ENCODE measurements around the gene ADGRB3. TPM values are rescaled to one million over a fixed set of nuclear protein-coding genes. Genes with fewer than 3 reads are reported as not detected.

Gene ADGRB3
- total and polyA plus RNA-seq, 10 of the 15 experiments (the other 5 are each of a cell fraction or from before 2014, with no cell fraction given), result 0.03 to 0.06 TPM; not detected in 8

DNA sequence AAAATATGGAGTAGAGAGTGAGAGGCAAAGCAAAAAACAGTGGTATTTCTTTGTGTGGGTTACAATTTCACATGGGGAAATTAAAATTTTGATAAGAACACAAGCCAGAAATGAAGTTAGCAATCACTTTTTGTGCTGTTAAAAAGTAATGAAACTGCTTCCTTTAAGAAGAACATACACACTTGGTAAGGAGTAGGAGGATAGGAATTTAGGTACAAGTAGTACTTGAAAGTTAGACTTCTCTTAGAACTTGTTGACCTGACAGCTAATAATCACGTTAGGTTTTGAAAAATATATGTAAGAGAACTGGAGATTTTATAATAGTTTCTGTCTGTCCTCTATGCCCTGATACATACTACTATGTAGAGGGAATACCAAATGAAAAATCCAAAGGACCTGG, 260.8 kb downstream of the ADGRB3 start:
- 0% methylated on average over 1 of the region's 1 CpG for WGBS (ENCODE audit: insufficient coverage, insufficient replicate concordance, low lambda C conversion rate, missing lambda C conversion rate)
- TF ChIP-seq KAT2A (conservative IDR thresholded peaks at IDR 0.05; ENCODE audit: control insufficient read depth, low read depth, low read length) (no peak), FOS (IDR thresholded peaks at IDR 0.05; ENCODE audit: borderline replicate concordance, extremely low read depth, insufficient read length) (no peak), NFYA (IDR thresholded peaks at IDR 0.05; ENCODE audit: borderline replicate concordance, low read depth, low read length) (no peak), SIN3A (IDR thresholded peaks at IDR 0.05; ENCODE audit: low read depth, low read length) (no peak), SMARCA5 (IDR thresholded peaks at IDR 0.05) (no peak), MLLT1 (IDR thresholded peaks at IDR 0.05) (no peak), BHLHE40 (IDR thresholded peaks at IDR 0.05; ENCODE audit: borderline replicate concordance in 1 of 2, low read depth in 2 of 2, low read length in 1 of 2) (no peak)
- ChIA-PET RAD21 (ENCODE audit: unreplicated experiment) (no interaction called here), CTCF (no interaction called here), POLR2A (no interaction called here), SMC1A (ENCODE audit: uncharacterized antibody, unreplicated experiment) (no interaction called here)
- H4K20me1 ChIP-seq (ENCODE audit: control insufficient read depth, insufficient read depth), result no peaks in the 10 kb centered on the region
- H3K9me3 ChIP-seq (replicated peaks; ENCODE audit: control insufficient read depth, insufficient read depth, low read length), result no peaks in the 10 kb centered on the region
- BruUV-seq (replicated peaks), result no TSS peak
- DNase-seq (ENCODE audit: low read depth, low spot score), result no peak
- no peak overlapping the region for H3K4me3 ChIP-seq
- H3K79me2 ChIP-seq (ENCODE audit: control insufficient read depth, insufficient read depth, low read length), result no peaks in the 10 kb centered on the region
- H3K27ac ChIP-seq (ENCODE audit: control insufficient read depth, insufficient read depth), result no peak overlapping the region
- H2AFZ ChIP-seq (ENCODE audit: control insufficient read depth, low read depth, low read length), result no peak overlapping the region
- no peak for FAIRE-seq
- no peak overlapping the region for H3K9ac ChIP-seq (ENCODE audit: control insufficient read depth, insufficient read depth, low read length)
- H3K4me2 ChIP-seq (ENCODE audit: control insufficient read depth, insufficient read depth), result no peak overlapping the region
- H3K4me1 ChIP-seq (ENCODE audit: control insufficient read depth, insufficient read depth, low read length), result no peaks in the 10 kb centered on the region
- in situ Hi-C loops (cut with MboI) (no loop called here), intact Hi-C loops (cut with micrococcal nuclease; ENCODE audit: unreplicated experiment) (no loop called here)
- no peak for ATAC-seq
- no peaks in the 10 kb centered on the region for H3K36me3 ChIP-seq (ENCODE audit: control insufficient read depth in 2 of 2, insufficient read depth in 2 of 2, low read length in 1 of 2)
- no peaks in the 10 kb centered on the region for H3K27me3 ChIP-seq (replicated peaks in 1 of 2; ENCODE audit: control insufficient read depth in 2 of 2, insufficient read depth in 2 of 2, low read length in 1 of 2)

- FAIRE-seq (no peak), ATAC-seq (no peak), DNase-seq (ENCODE audit: low read depth, low spot score) (no peak)
- in situ Hi-C loops (cut with MboI), result no loop called here
- Histone ChIP-seq H3K27ac (ENCODE audit: control insufficient read depth, insufficient read depth) (no peak overlapping the region), H2AFZ (ENCODE audit: control insufficient read depth, low read depth, low read length) (no peak overlapping the region), H3K4me3 (no peak overlapping the region), H4K20me1 (ENCODE audit: control insufficient read depth, insufficient read depth) (no peaks in the 10 kb centered on the region), H3K4me2 (ENCODE audit: control insufficient read depth, insufficient read depth) (no peak overlapping the region), H3K79me2 (ENCODE audit: control insufficient read depth, insufficient read depth, low read length) (no peaks in the 10 kb centered on the region), H3K4me1 (ENCODE audit: control insufficient read depth, insufficient read depth, low read length) (no peaks in the 10 kb centered on the region), H3K27me3 (replicated peaks in 1 of 2; ENCODE audit: control insufficient read depth in 2 of 2, insufficient read depth in 2 of 2, low read length in 1 of 2) (no peaks in the 10 kb centered on the region), H3K9ac (ENCODE audit: control insufficient read depth, insufficient read depth, low read length) (no peak overlapping the region), H3K9me3 (replicated peaks; ENCODE audit: control insufficient read depth, insufficient read depth, low read length) (no peaks in the 10 kb centered on the region), H3K36me3 (ENCODE audit: control insufficient read depth in 2 of 2, insufficient read depth in 2 of 2, low read length in 1 of 2) (no peaks in the 10 kb centered on the region)
- ChIA-PET CTCF (no interaction called here), SMC1A (ENCODE audit: uncharacterized antibody, unreplicated experiment) (interaction anchor here (0.7 kb wide), 1 partner anchor 441 kb away, joined by 3 read pairs; no protein-coding TSS in a partner anchor), POLR2A (no interaction called here), RAD21 (ENCODE audit: unreplicated experiment) (no interaction called here)
- 36% methylated on average over 1 of the region's 1 CpG for WGBS (ENCODE audit: insufficient coverage, insufficient replicate concordance, low lambda C conversion rate, missing lambda C conversion rate)
- BruUV-seq (replicated peaks), result no TSS peak
- intact Hi-C loops (cut with micrococcal nuclease; ENCODE audit: unreplicated experiment), result no loop called here
- TF ChIP-seq RCOR1 (conservative IDR thresholded peaks at IDR 0.05; ENCODE audit: low read depth, low read length) (no peak), NR2C1 (IDR thresholded peaks at IDR 0.05) (no peak), RELA (IDR thresholded peaks at IDR 0.05; ENCODE audit: borderline replicate concordance, partially characterized antibody) (no peak), ZNF622 (IDR thresholded peaks at IDR 0.05) (no peak), ZNF274 (IDR thresholded peaks at IDR 0.05; ENCODE audit: insufficient read depth, insufficient read length) (no peak), SIN3A (IDR thresholded peaks at IDR 0.05; ENCODE audit: low read depth, low read length) (no peak), HDGF (IDR thresholded peaks at IDR 0.05) (no peak), YBX1 (IDR thresholded peaks at IDR 0.05) (no peak), JUND (IDR thresholded peaks at IDR 0.05; ENCODE audit: low read depth, low read length) (no peak)
- TF ChIP-seq, protein P1, sequence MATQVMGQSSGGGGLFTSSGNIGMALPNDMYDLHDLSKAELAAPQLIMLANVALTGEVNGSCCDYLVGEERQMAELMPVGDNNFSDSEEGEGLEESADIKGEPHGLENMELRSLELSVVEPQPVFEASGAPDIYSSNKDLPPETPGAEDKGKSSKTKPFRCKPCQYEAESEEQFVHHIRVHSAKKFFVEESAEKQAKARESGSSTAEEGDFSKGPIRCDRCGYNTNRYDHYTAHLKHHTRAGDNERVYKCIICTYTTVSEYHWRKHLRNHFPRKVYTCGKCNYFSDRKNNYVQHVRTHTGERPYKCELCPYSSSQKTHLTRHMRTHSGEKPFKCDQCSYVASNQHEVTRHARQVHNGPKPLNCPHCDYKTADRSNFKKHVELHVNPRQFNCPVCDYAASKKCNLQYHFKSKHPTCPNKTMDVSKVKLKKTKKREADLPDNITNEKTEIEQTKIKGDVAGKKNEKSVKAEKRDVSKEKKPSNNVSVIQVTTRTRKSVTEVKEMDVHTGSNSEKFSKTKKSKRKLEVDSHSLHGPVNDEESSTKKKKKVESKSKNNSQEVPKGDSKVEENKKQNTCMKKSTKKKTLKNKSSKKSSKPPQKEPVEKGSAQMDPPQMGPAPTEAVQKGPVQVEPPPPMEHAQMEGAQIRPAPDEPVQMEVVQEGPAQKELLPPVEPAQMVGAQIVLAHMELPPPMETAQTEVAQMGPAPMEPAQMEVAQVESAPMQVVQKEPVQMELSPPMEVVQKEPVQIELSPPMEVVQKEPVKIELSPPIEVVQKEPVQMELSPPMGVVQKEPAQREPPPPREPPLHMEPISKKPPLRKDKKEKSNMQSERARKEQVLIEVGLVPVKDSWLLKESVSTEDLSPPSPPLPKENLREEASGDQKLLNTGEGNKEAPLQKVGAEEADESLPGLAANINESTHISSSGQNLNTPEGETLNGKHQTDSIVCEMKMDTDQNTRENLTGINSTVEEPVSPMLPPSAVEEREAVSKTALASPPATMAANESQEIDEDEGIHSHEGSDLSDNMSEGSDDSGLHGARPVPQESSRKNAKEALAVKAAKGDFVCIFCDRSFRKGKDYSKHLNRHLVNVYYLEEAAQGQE (IDR thresholded peaks at IDR 0.05; ENCODE audit: low read depth, low read length), result no peak
Observed at GRCh38 chr6:68901044-68901443, 266.0 kb downstream of the ADGRB3 start.
